Astrocyte of the cerebellum (primary cell): ENCODE data around the gene OLR1.
"Not testable (repeated sequence)": the region's sequence is repeated elsewhere in the genome, so short reads cannot be mapped to it uniquely, and the experiment has no call there.

ENCODE experiments used
- DNase-seq: peaks from one replicate; pipeline ENCODE4 v3.0.0-alpha.2; 2011; ENCODE audit warnings: low read depth
- H3K4me3 ChIP-seq: 2 replicates; pipeline ENCODE4 v1.5.1; 2011; ENCODE audit warnings: mild to moderate bottlenecking, low read depth, low read length, moderate library complexity
- in situ Hi-C: cut with HindIII; loops from 2 replicates; pipeline ENCODE4 v1.10.0; 2017; ENCODE audit warnings: low sequenced_read_pairs
- TF ChIP-seq, protein P1 (sequence below): IDR thresholded peaks from 2 replicates; pipeline ENCODE4 v1.5.1; 2012; ENCODE audit warnings: low read length, low read depth, moderate library complexity, mild to moderate bottlenecking; ENCODE audit errors: missing control alignments

The OLR1 gene

DNA sequence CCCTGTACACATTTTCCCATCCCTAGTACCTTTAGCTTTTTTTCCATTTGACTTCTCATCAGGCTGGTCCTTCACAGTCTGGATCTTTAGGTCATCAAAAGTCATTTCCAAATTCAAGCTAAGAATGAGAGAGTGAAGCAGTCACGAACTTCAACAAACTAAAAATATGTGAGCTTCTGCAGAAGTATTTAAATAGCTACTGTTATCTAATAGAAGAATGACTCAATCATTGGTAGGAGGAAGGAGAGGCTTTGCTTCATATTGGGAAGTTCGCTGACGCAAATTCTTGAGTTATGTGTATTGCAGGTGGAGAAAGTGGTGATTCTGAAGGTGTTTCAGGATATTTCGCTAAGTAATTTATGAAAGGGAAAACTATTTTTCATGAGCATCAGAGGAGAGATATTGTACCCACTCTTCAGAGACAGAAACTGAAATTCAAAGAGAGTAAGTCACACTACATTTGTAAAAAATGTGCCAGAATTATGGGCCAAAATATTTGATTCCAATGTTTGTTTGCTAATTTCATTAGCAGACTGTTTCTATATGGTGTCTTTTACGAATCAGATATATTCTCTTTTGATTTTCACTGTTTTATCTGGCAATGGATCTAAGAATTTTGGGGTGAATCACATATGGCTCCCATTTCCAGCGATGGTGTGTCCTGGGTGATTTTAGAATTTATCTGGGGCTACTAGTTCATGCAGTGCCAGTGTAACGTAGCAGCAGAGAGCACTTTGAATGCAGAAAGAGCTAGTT is at the start of gene OLR1:
Gene OLR1, minus strand, starts transcription at position 160 of the 756 bp plus-strand sequence. Its CDS starts 55 bp downstream, at position 105.
- no peak within 1 kb of the TSS for H3K4me3 ChIP-seq
- TF ChIP-seq, protein P1, sequence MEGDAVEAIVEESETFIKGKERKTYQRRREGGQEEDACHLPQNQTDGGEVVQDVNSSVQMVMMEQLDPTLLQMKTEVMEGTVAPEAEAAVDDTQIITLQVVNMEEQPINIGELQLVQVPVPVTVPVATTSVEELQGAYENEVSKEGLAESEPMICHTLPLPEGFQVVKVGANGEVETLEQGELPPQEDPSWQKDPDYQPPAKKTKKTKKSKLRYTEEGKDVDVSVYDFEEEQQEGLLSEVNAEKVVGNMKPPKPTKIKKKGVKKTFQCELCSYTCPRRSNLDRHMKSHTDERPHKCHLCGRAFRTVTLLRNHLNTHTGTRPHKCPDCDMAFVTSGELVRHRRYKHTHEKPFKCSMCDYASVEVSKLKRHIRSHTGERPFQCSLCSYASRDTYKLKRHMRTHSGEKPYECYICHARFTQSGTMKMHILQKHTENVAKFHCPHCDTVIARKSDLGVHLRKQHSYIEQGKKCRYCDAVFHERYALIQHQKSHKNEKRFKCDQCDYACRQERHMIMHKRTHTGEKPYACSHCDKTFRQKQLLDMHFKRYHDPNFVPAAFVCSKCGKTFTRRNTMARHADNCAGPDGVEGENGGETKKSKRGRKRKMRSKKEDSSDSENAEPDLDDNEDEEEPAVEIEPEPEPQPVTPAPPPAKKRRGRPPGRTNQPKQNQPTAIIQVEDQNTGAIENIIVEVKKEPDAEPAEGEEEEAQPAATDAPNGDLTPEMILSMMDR, result no peak
- DNase-seq, result no peak

DNA sequence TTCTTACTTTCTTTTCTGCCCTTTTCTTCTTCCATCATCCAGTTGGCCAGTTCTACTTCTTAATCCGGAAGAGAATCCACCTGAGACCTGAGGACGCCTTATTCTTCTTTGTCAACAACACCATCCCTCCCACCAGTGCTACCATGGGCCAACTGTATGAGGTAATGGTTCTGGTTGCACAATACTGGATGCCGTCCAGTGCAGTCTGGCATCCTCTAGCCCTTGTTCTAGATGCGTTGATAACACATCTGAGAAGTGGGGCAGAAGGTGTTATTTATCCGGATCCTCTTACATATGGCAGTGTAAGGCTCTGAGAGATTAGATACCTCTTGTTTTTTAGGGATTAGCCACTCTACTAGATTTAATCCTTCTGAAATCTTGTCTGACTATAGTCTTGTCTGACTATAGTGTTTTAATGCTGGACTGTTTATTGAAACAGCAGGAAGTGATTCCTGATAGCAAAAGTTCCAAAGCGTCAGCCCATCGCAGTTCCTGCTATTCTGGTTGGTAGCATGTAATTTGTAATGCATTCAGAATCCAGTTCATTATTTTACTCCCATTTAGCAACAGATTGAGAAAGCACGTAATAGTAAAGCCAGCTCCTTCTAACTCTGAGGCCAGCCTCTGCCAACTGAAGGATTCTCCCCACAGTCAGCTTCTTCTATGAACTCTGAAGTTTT is 48.6 kb upstream of the OLR1 start:
- TF ChIP-seq, protein P1, result no peak
- DNase-seq, result no peak
- in situ Hi-C loops, result no loop called here
- H3K4me3 ChIP-seq, result no peak overlapping the region

More for the DNA sequence above, at the start of gene OLR1:
- in situ Hi-C loops, result no loop called here

DNA sequence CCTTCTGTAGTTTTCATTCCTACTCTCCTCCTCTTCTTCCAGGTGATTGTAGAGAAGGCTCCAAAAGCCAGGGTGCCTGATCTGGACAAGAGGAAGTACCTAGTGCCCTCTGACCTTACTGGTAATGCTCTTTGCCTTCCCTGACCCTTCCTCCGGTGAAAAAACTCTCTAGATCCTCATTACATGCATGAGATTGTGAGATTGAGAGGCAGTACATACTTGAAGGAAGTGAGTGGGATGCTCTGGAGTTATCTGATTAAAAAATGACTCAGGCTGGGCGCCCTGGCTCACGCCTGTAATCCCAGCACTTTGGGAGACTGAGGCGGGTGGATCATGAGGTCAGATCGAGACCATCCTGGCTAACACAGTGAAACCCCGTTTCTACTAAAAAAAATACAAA is 46.1 kb upstream of the OLR1 start:
- in situ Hi-C loops, result no loop called here
- H3K4me3 ChIP-seq, result no peak overlapping the region
- no peak for DNase-seq
- TF ChIP-seq, protein P1, result no peak

DNA sequence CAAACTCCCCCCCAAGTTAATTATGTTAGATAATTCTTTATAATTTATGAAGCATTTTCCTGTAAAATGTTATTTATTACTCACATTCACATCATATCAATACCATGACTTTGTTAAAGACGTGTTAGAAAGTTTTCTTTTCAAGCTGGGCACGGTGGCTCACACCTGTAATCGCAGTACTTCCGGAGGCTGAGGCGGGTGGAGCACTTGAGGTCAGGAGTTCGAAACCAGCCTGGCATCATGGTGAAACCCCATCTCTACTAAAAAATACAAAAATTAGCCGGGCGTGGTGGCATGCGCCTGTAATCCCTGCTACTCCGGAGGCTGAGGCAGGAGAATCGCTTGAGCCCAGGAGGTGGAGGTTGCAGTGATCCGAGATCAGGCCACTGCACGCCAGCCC is 44.0 kb upstream of the OLR1 start:
- DNase-seq, in situ Hi-C loops, H3K4me3 ChIP-seq: not testable (repeated sequence)

DNA sequence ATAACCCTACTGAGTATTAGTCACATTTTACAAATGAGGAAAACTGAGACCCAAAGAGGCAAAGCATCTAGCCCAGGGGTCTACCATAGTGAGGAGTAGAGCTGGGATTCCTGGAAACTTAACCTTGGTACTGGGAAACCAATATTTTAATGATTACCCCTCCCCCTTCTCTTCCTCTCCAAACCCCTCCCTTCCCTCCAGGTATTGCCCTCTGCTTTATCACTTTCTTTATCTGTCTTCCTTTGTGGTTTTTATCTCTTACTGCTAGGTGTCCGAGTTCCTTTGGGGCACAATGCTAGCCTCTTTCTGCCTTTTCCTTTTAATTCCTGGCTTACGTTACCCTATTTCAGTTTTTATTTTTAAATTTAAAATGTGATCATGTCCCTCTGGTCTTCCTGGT is 43.5 kb upstream of the OLR1 start:
- DNase-seq, result no peak
- in situ Hi-C loops, result no loop called here
- TF ChIP-seq, protein P1, result no peak
- H3K4me3 ChIP-seq, result peak overlapping the region; percentile 98

DNA sequence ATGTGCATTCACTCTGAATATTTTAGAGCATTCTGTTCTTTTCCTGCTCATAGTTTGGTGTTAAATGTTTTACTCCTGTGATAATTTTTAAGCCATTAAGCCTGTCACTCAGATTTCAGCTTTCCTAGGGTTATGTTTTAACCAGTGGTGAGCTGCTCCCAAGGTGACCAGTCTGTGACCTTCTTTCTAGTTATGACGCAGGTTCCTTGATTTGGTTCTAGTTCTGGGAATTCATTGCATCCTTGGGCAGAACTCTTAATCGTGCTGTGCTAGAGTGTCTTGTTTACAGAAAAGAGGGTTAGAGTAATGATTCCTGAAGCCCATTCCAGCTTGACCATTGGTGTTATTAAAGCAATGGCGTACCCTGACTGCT is 42.9 kb upstream of the OLR1 start:
- H3K4me3 ChIP-seq, result peak overlapping the region; percentile 98
- DNase-seq, result no peak
- TF ChIP-seq, protein P1, result no peak
- in situ Hi-C loops, result no loop called here
